Breast epithelium (tissue), 4 donors: ENCODE measurements around the gene DTNB. TPM values are rescaled to one million over a fixed set of nuclear protein-coding genes. Genes with fewer than 3 reads are reported as not detected.

Experiments
- DNase-seq, 2 donors: peaks; one replicate each; pipeline ENCODE4 v3.0.0-alpha.2; 2019; ENCODE audit warnings: low spot score in 2 of 2
- H3K27ac ChIP-seq, 2 donors: fragments of 200-600 bp; sonication (generic) in 1 of 2; one replicate each; pipeline ENCODE4 v1.5.1; 2016 to 2019; ENCODE audit warnings: mild to moderate bottlenecking in 1 of 2
- H3K27me3 ChIP-seq, 2 donors: fragments of 200-600 bp; sonication (generic) in 1 of 2; one replicate each; pipeline versions ENCODE4 v1.5.1 to v1.6.0; 2017 to 2019; ENCODE audit warnings: control low read depth in 1 of 2, mild to moderate bottlenecking in 1 of 2
- H3K36me3 ChIP-seq: fragments of 200-600 bp; one replicate; pipeline ENCODE4 v1.5.1; 2019
- H3K4me1 ChIP-seq, 2 donors: fragments of 200-600 bp; sonication (generic); one replicate each; pipeline ENCODE4 v1.5.1; 2016 to 2019; ENCODE audit warnings: control low read depth in 1 of 2
- H3K4me3 ChIP-seq, 3 donors: fragments of 200-600 bp; sonication (generic); 1 replicate in 2 of 3; 2 replicates in 1 of 3; pipeline ENCODE4 v1.5.1; 2016 to 2019; ENCODE audit warnings: mild to moderate bottlenecking in 3 of 3, moderate library complexity in 2 of 3
- H3K9me3 ChIP-seq, 2 donors: fragments of 200-600 bp; sonication (generic) in 1 of 2; one replicate each; pipeline ENCODE4 v1.5.1; 2016 to 2019; ENCODE audit warnings: control low read depth in 1 of 2
- CTCF ChIP-seq, 3 donors: fragments of 450-650 bp; IDR thresholded peaks; one replicate each; pipeline ENCODE4 v1.5.1; 2016 to 2017; ENCODE audit warnings: antibody characterized with exemption in 3 of 3, mild to moderate bottlenecking in 3 of 3, moderate library complexity in 3 of 3
- POLR2A ChIP-seq: fragments of 450-650 bp; IDR thresholded peaks from one replicate; pipeline ENCODE4 v1.6.1; 2016; ENCODE audit warnings: antibody characterized with exemption, mild to moderate bottlenecking, moderate library complexity
- POLR2AphosphoS5 ChIP-seq, 3 donors: sonication (generic); formaldehyde crosslinking; IDR thresholded peaks; one replicate each; pipeline ENCODE4 v1.6.1; 2017; ENCODE audit warnings: antibody characterized with exemption in 3 of 3
- intact Hi-C: fragments of 100-400 bp; cut with DNase I; formaldehyde crosslinking; loops from one replicate; pipeline ENCODE4 v1.15.1; 2023; ENCODE audit warnings: low total_unique reads
- total RNA-seq, 3 donors: library from RNA; depleted of rRNA; stranded (reverse); fragments of >200 nt; gene quantifications; one replicate each; pipeline ENCODE4 v1.1.0, GENCODE V29; 2016

DTNB gene
- total RNA-seq, 3 donors from 2014 or later: 7.8 to 63.4 (median 44.9) TPM

- intact Hi-C loops: no loop called here
- DNase-seq: no peak
Observed at GRCh38 chr2:25385910-25386309, 287.5 kb downstream of the DTNB start.

GRCh38 chr2:25383806-25384205 lies 289.6 kb downstream of the DTNB start:
- H3K27ac ChIP-seq: no peak overlapping the region
- intact Hi-C loops: no loop called here

More at GRCh38 chr2:25385910-25386309, 287.5 kb downstream of the DTNB start:
- no peak overlapping the region for H3K27ac ChIP-seq
- no peak for TF ChIP-seq POLR2A
- no peak for TF ChIP-seq POLR2AphosphoS5 (IDR thresholded peaks at IDR 0.05)
- no peak for TF ChIP-seq CTCF (IDR thresholded peaks at IDR 0.05)
- no peaks in the 10 kb centered on the region for H3K4me1 ChIP-seq
- no peak overlapping the region for H3K4me3 ChIP-seq
- H3K27me3 ChIP-seq: no peaks in the 10 kb centered on the region
- H3K36me3 ChIP-seq: no peaks in the 10 kb centered on the region
- no peaks in the 10 kb centered on the region for H3K9me3 ChIP-seq

GRCh38 chr2:25381502-25381901 lies 291.9 kb downstream of the DTNB start:
- H3K36me3 ChIP-seq: no peaks in the 10 kb centered on the region
- no peak overlapping the region for H3K4me3 ChIP-seq
- peak in 1 of 2 donors; percentile 24 for DNase-seq
- TF ChIP-seq POLR2A: no peak
- no peak for TF ChIP-seq CTCF (IDR thresholded peaks at IDR 0.05)
- no peak for TF ChIP-seq POLR2AphosphoS5 (IDR thresholded peaks at IDR 0.05)
- no peak overlapping the region for H3K27ac ChIP-seq
- H3K27me3 ChIP-seq: no peaks in the 10 kb centered on the region
- intact Hi-C loops: no loop called here
- H3K4me1 ChIP-seq: peaks cover 3 to 8% of the 10 kb centered on the region in 2 donors
- H3K9me3 ChIP-seq: no peaks in the 10 kb centered on the region

More at GRCh38 chr2:25383806-25384205, 289.6 kb downstream of the DTNB start:
- Histone ChIP-seq H3K27me3 (no peaks in the 10 kb centered on the region), H3K9me3 (no peaks in the 10 kb centered on the region), H3K36me3 (no peaks in the 10 kb centered on the region), H3K4me1 (no peaks in the 10 kb centered on the region), H3K4me3 (no peak overlapping the region)
- TF ChIP-seq POLR2AphosphoS5 (IDR thresholded peaks at IDR 0.05) (no peak), POLR2A (no peak), CTCF (IDR thresholded peaks at IDR 0.05) (no peak)
- peak; percentile 11 to 34 for DNase-seq

- H3K27ac ChIP-seq: no peak overlapping the region
- peaks cover 3 to 8% of the 10 kb centered on the region in 2 donors for H3K4me1 ChIP-seq
- intact Hi-C loops: no loop called here
- peak in 1 of 2 donors; percentile 17 for DNase-seq
- no peaks in the 10 kb centered on the region for H3K27me3 ChIP-seq
- no peak overlapping the region for H3K4me3 ChIP-seq
- TF ChIP-seq CTCF (IDR thresholded peaks at IDR 0.05): no peak
- no peak for TF ChIP-seq POLR2AphosphoS5 (IDR thresholded peaks at IDR 0.05)
- no peak for TF ChIP-seq POLR2A
- H3K9me3 ChIP-seq: no peaks in the 10 kb centered on the region
- no peaks in the 10 kb centered on the region for H3K36me3 ChIP-seq
Observed at GRCh38 chr2:25380586-25381375, 292.6 kb downstream of the DTNB start.

GRCh38 chr2:25380023-25380422 lies 293.4 kb downstream of the DTNB start:
- H3K36me3 ChIP-seq: no peaks in the 10 kb centered on the region
- peaks cover 3 to 8% of the 10 kb centered on the region in 2 donors for H3K4me1 ChIP-seq
- no peak overlapping the region for H3K4me3 ChIP-seq
- no peaks in the 10 kb centered on the region for H3K9me3 ChIP-seq
- no peaks in the 10 kb centered on the region for H3K27me3 ChIP-seq
- intact Hi-C loops: no loop called here
- TF ChIP-seq POLR2A (no peak), POLR2AphosphoS5 (IDR thresholded peaks at IDR 0.05) (no peak), CTCF (IDR thresholded peaks at IDR 0.05) (no peak)
- DNase-seq: no peak
- H3K27ac ChIP-seq: no peak overlapping the region
